DMS53 (cell line): ENCODE results near the gene S100P.
A peak's percentile ranks its signal among the peaks of the same experiment; 100 is the strongest.
"Not testable (repeated sequence)": the region's sequence is repeated elsewhere in the genome, so short reads cannot be mapped to it uniquely, and the experiment has no call there.

ENCODE experiments used
- DNase-seq: peaks from one replicate; lab custom pipeline; 2025; lab: John Stamatoyannopoulos, UW

Gene S100P

DNA sequence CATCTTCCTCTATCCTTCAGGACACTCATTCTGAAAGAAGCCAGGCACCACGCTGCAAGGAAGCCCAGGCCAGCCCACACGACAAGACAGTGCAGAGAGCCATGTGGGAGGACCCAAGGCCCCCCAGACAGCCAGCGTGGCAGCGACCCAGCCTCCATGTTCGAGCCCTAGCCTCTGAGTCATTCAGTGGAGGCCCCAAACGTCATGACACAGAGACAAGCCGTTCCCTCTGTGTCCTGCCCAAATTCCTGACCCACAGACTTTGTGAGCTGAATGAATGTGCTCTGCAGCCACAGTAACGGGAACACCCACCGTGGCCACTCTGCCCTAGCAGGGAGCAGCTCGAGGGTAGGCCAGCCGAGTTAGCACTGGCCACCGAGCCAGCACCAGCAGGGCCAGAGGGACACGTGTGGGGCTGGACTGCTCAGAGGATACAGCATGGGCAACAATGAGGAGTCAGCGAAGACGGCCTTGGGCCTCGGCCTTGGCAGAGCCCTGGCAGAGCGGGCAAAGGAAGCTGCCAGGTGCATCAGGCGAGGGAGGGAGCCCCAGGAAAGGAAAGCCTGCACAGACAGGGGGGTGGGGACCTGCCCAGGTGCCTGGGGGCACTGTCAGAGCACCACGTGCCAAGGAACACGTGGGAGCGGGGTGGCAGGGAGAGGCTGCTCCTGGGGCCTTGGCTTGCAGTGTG, 30.9 kb downstream of the S100P start:
- DNase-seq: no peak

GRCh38 chr4:6725427-6725961, 31.8 kb downstream of the S100P start:
- DNase-seq: not testable (repeated sequence)

GRCh38 chr4:6727081-6727942, 33.6 kb downstream of the S100P start:
- DNase-seq: no peak

- DNase-seq: no peak
Observed at GRCh38 chr4:6727943-6728250, 34.2 kb downstream of the S100P start.

- no peak for DNase-seq
Observed at GRCh38 chr4:6728320-6729029, 34.8 kb downstream of the S100P start.

- DNase-seq: no peak
Observed at GRCh38 chr4:6730603-6731317, 37.1 kb downstream of the S100P start.

- DNase-seq: no peak
Observed at GRCh38 chr4:6731318-6731675, 37.6 kb downstream of the S100P start.

DNA sequence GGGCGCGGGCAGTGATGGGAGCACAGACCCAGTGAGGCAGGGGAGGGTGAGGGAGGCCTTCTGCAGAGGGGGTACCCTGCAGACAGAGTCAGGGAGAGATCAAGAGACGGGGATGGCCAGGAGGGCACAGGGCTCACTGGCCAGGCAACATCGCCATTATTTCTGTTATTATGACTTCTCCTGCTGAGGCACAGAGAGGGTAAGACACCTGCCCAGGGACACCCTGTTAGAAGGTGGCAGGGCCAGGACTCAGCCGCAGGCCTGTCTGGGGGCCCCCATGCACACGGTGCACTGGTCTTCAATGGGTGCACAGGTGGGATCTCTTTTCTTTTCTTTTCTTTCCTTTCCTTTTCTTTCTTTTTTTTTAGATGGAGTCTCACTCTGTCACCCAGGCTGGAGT, 38.1 kb downstream of the S100P start:
- DNase-seq: no peak

GRCh38 chr4:6732441-6733357, 39.0 kb downstream of the S100P start:
- DNase-seq: peak; percentile 90

GRCh38 chr4:6733358-6734164, 39.9 kb downstream of the S100P start:
- no peak for DNase-seq

GRCh38 chr4:6734165-6734786, 40.6 kb downstream of the S100P start:
- DNase-seq: no peak

DNA sequence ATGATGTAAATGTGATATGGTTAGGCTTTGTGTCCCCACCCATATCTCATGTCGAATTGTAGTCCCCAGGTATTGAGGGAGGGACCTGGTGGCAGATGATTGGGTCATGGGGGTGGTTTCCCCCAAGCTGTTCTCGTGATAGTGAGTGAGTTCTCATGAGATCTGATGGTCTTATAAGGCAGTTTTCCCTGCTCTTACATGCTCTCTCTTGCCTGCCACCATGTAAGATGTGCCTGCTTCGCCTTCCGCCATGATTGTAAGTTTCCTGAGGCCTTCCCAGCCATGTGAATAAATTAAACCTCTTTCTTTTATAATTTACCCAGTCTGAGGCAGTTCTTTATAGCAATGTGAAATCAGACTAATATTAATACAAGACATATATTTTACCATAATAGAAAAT, 46.2 kb downstream of the S100P start:
- DNase-seq: no peak

- DNase-seq: no peak
Observed at GRCh38 chr4:6740347-6740746, 46.7 kb downstream of the S100P start.

- no peak for DNase-seq
Observed at GRCh38 chr4:6742507-6742906, 48.8 kb downstream of the S100P start.

GRCh38 chr4:6742989-6743388, 49.3 kb downstream of the S100P start:
- DNase-seq: no peak
